Fibroblast of lung (primary cell): Measurements from ENCODE around the gene TOGARAM1. TPM values are rescaled to one million over a fixed set of nuclear protein-coding genes. Genes with fewer than 3 reads are reported as not detected.
"Not testable (repeated sequence)": the region's sequence is repeated elsewhere in the genome, so short reads cannot be mapped to it uniquely, and the experiment has no call there.

ENCODE experiments used
- DNase-seq, 2 donors: peaks; one replicate each; pipeline versions ENCODE4 v3.0.0 to v3.0.0-alpha.2; 2010; ENCODE audit warnings: low read depth in 2 of 2
- H2AFZ ChIP-seq: 2 replicates; pipeline ENCODE4 v1.5.1; 2012; ENCODE audit warnings: low read length, control low read depth, inconsistent platforms
- H3K27ac ChIP-seq: 2 replicates; pipeline ENCODE4 v1.5.1; 2011; ENCODE audit warnings: low read length, control low read depth; ENCODE audit not compliant: insufficient read depth
- H3K27me3 ChIP-seq: 2 replicates; pipeline ENCODE4 v1.5.1; 2011; ENCODE audit warnings: mild to moderate bottlenecking, low read length; ENCODE audit not compliant: control insufficient read depth, insufficient read depth
- H3K36me3 ChIP-seq: 2 replicates; pipeline ENCODE4 v1.5.1; 2011; ENCODE audit warnings: low read length; ENCODE audit not compliant: control insufficient read depth, insufficient read depth
- H3K4me1 ChIP-seq: 2 replicates; pipeline ENCODE4 v1.5.1; 2011; ENCODE audit warnings: low read length; ENCODE audit not compliant: control insufficient read depth, insufficient read depth; ENCODE audit errors: extremely low read depth
- H3K4me2 ChIP-seq: 2 replicates; pipeline ENCODE4 v1.5.1; 2011; ENCODE audit warnings: low read length, control low read depth; ENCODE audit not compliant: insufficient read depth; ENCODE audit errors: extremely low read depth
- H3K4me3 ChIP-seq, 4 experiments: fragments of 200-600 bp in 1 of 4; sonication (generic) in 1 of 4; replicated peaks in 1 of 4; 2 replicates each; pipeline ENCODE4 v1.5.1; 2011 to 2016; ENCODE audit warnings: low read length in 4 of 4, low read depth in 3 of 4, mild to moderate bottlenecking in 3 of 4, control low read depth in 2 of 4, inconsistent platforms in 1 of 4, mixed read lengths in 1 of 4; ENCODE audit not compliant: insufficient read depth in 1 of 4; ENCODE audit errors: control extremely low read depth in 1 of 4
- H3K79me2 ChIP-seq: 2 replicates; pipeline ENCODE4 v1.5.1; 2012; ENCODE audit warnings: mild to moderate bottlenecking, low read length, inconsistent platforms; ENCODE audit not compliant: control insufficient read depth, insufficient read depth
- H3K9ac ChIP-seq: 2 replicates; pipeline ENCODE4 v1.5.1; 2011; ENCODE audit warnings: mild to moderate bottlenecking, low read length, control low read depth; ENCODE audit not compliant: insufficient read depth
- H3K9me3 ChIP-seq: 2 replicates; pipeline ENCODE4 v1.5.1; 2012; ENCODE audit warnings: low read depth, low read length; ENCODE audit not compliant: control insufficient read depth, insufficient read depth
- H4K20me1 ChIP-seq: 2 replicates; pipeline ENCODE4 v1.5.1; 2011; ENCODE audit warnings: low read length; ENCODE audit not compliant: control insufficient read depth, insufficient read depth; ENCODE audit errors: extremely low read depth
- EZH2 ChIP-seq: IDR thresholded peaks from 2 replicates; pipeline ENCODE4 v1.5.1; 2012; ENCODE audit warnings: low read length, control low read depth, mild to moderate bottlenecking; ENCODE audit errors: missing control alignments
- polyA plus RNA-seq, 2 donors: library from polyadenylated mRNA; depleted of rRNA in 1 of 2; stranded (reverse) in 1 of 2; unstranded in 1 of 2; fragments of >200 nt; gene quantifications; 2 replicates each; pipeline ENCODE4 v1.2.1, GENCODE V29; 2011 to 2012; ENCODE audit warnings: missing spikeins in 1 of 2
- total RNA-seq: library from RNA; depleted of rRNA; stranded (reverse); fragments of >200 nt; gene quantifications from 2 replicates; pipeline ENCODE4 v1.2.1, GENCODE V29; 2014
- TF ChIP-seq, protein P1 (sequence below), 2 donors: IDR thresholded peaks in 1 of 2; conservative IDR thresholded peaks in 1 of 2; 1 replicate in 1 of 2; 2 replicates in 1 of 2; pipeline ENCODE4 v1.5.1; 2011 to 2012; ENCODE audit warnings: low read length in 2 of 2, control low read depth in 1 of 2, inconsistent platforms in 1 of 2, low read depth in 1 of 2, mild to moderate bottlenecking in 1 of 2

The TOGARAM1 gene
- total and polyA plus RNA-seq, 2 donors (not counting 1 experiment from before 2014, with no cell fraction given), result 10.7 to 24.9 TPM

DNA sequence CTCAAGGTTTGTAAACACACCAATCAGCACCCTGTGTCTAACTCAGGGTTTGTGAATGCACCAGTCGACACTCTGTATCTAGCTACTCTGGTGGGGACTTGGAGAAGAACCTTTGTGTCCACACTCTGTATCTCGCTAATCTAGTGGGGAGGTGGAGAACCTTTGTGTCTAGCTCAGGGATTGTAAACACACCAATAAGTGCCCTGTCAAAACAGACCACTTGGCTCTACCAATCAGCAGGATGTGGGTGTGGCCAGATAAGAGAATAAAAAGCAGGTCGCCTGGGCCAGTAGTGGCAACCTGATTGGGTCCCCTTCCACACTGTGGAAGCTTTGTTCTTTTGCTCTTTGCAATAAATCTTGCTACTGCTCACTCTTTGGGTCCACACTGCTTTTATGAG is 119.1 kb downstream of the TOGARAM1 start:
- not testable (repeated sequence) for H3K27me3 ChIP-seq, H3K4me3 ChIP-seq, H3K9me3 ChIP-seq, DNase-seq, H3K36me3 ChIP-seq, H3K4me2 ChIP-seq, H3K9ac ChIP-seq, H4K20me1 ChIP-seq, H2AFZ ChIP-seq, H3K27ac ChIP-seq, H3K4me1 ChIP-seq
- H3K79me2 ChIP-seq, result peaks cover 22% of the 10 kb centered on the region

- no peaks in the 10 kb centered on the region for H4K20me1 ChIP-seq
- no peak overlapping the region for H3K4me2 ChIP-seq
- no peaks in the 10 kb centered on the region for H3K36me3 ChIP-seq
- H3K4me1 ChIP-seq, result no peaks in the 10 kb centered on the region
- no peak overlapping the region for H3K27ac ChIP-seq
- TF ChIP-seq, protein P1, sequence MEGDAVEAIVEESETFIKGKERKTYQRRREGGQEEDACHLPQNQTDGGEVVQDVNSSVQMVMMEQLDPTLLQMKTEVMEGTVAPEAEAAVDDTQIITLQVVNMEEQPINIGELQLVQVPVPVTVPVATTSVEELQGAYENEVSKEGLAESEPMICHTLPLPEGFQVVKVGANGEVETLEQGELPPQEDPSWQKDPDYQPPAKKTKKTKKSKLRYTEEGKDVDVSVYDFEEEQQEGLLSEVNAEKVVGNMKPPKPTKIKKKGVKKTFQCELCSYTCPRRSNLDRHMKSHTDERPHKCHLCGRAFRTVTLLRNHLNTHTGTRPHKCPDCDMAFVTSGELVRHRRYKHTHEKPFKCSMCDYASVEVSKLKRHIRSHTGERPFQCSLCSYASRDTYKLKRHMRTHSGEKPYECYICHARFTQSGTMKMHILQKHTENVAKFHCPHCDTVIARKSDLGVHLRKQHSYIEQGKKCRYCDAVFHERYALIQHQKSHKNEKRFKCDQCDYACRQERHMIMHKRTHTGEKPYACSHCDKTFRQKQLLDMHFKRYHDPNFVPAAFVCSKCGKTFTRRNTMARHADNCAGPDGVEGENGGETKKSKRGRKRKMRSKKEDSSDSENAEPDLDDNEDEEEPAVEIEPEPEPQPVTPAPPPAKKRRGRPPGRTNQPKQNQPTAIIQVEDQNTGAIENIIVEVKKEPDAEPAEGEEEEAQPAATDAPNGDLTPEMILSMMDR (conservative IDR thresholded peaks at IDR 0.05 in 1 of 2, IDR thresholded peaks at IDR 0.05 in 1 of 2; ENCODE audit: low read depth in 1 of 2, low read length in 2 of 2), result no peak
- no peak for TF ChIP-seq EZH2
- H2AFZ ChIP-seq, result no peak overlapping the region
- H3K27me3 ChIP-seq, result no peaks in the 10 kb centered on the region
- no peaks in the 10 kb centered on the region for H3K9me3 ChIP-seq
- H3K4me3 ChIP-seq, result no peak overlapping the region
- no peak overlapping the region for H3K9ac ChIP-seq
- peaks cover 35% of the 10 kb centered on the region for H3K79me2 ChIP-seq
- no peak for DNase-seq
These were observed 120.4 kb downstream of the TOGARAM1 start for GRCh38 chr14:45082420-45082819.

GRCh38 chr14:45083617-45083975 is 121.6 kb downstream of the TOGARAM1 start:
- Histone ChIP-seq H3K9ac (peak overlapping the region; percentile 11), H3K4me2 (peak overlapping the region; percentile 94), H3K36me3 (no peaks in the 10 kb centered on the region), H3K4me1 (no peaks in the 10 kb centered on the region), H4K20me1 (no peaks in the 10 kb centered on the region), H3K4me3 (peak overlapping the region; percentile 63 to 98 (median 82)), H3K79me2 (peaks cover 46% of the 10 kb centered on the region), H3K27ac (peak overlapping the region; percentile 37), H3K27me3 (no peaks in the 10 kb centered on the region), H2AFZ (peak overlapping the region; percentile 88), H3K9me3 (no peaks in the 10 kb centered on the region)
- no peak for TF ChIP-seq EZH2
- TF ChIP-seq, protein P1 (conservative IDR thresholded peaks at IDR 0.05 in 1 of 2, IDR thresholded peaks at IDR 0.05 in 1 of 2; ENCODE audit: low read depth in 1 of 2, low read length in 2 of 2), result no peak
- DNase-seq, result no peak
